HEK293 (cell line): ENCODE measurements around the gene GNB5.

Source experiments
- CTCF ChIA-PET: fragments of 350-600 bp; formaldehyde crosslinking; extraction: SDS; loops from one replicate; lab custom pipeline; 2021; ENCODE audit warnings: antibody characterized with exemption; lab: Yijun Ruan, JAX
- POLR2A ChIA-PET: fragments of 300-600 bp; formaldehyde crosslinking; extraction: SDS; loops from one replicate; lab custom pipeline; 2020; ENCODE audit warnings: antibody characterized with exemption, inconsistent platforms; lab: Yijun Ruan, JAX
- H3K27ac ChIP-seq: fragments of 200-500 bp; sonication (Bioruptor generic); 2 replicates; pipeline ENCODE4 v1.5.1; 2014; ENCODE audit warnings: low read depth, low read length, control low read depth, inconsistent platforms; ENCODE audit errors: extremely low read depth
- H3K36me3 ChIP-seq, 2 experiments: fragments of 200-500 bp in 1 of 2; sonication (Bioruptor generic) in 1 of 2; 1 replicate in 1 of 2; 2 replicates in 1 of 2; pipeline ENCODE4 v1.5.1; 2014 to 2017; ENCODE audit warnings: inconsistent platforms in 2 of 2, low read length in 2 of 2; ENCODE audit not compliant: control insufficient read depth in 2 of 2, insufficient read depth in 1 of 2
- H3K4me1 ChIP-seq: fragments of 200-500 bp; sonication (Bioruptor generic); 2 replicates; pipeline ENCODE4 v1.5.1; 2014; ENCODE audit warnings: mild to moderate bottlenecking, low read length, inconsistent platforms; ENCODE audit not compliant: control insufficient read depth, insufficient read depth
- H3K4me3 ChIP-seq: 2 replicates; pipeline ENCODE4 v1.5.1; 2011; ENCODE audit warnings: low read depth, mild to moderate bottlenecking, control low read depth, low read length, moderate library complexity
- H3K9me3 ChIP-seq: fragments of 200-500 bp; sonication (Bioruptor generic); 2 replicates; pipeline ENCODE4 v1.5.1; 2014; ENCODE audit warnings: low read depth, low read length, inconsistent platforms; ENCODE audit not compliant: control insufficient read depth, insufficient read depth
- MEIS1 ChIP-seq: sonication (generic); formaldehyde crosslinking; IDR thresholded peaks from 2 replicates; pipeline ENCODE4 v1.8.1; 2022; ENCODE audit warnings: missing genetic modification reagents, mild to moderate bottlenecking, borderline replicate concordance
- PBX3 ChIP-seq: sonication (generic); formaldehyde crosslinking; IDR thresholded peaks from 2 replicates; pipeline ENCODE4 v1.8.1; 2022; ENCODE audit warnings: mild to moderate bottlenecking, moderate library complexity, missing genetic modification reagents
- PRDM2 ChIP-seq: fragments of 450-650 bp; formaldehyde crosslinking; IDR thresholded peaks from 2 replicates; pipeline ENCODE4 v1.5.1; 2016; ENCODE audit warnings: missing biosample characterization, missing genetic modification characterization, borderline replicate concordance
- SP3 ChIP-seq: fragments of 450-650 bp; formaldehyde crosslinking; IDR thresholded peaks from 2 replicates; pipeline ENCODE4 v1.5.1; 2016; ENCODE audit warnings: missing biosample characterization, missing genetic modification characterization
- ZBTB1 ChIP-seq: fragments of 450-650 bp; formaldehyde crosslinking; IDR thresholded peaks from 2 replicates; pipeline ENCODE4 v1.5.1; 2016; ENCODE audit warnings: missing biosample characterization, missing genetic modification characterization
- ZNF112 ChIP-seq: fragments of 450-650 bp; formaldehyde crosslinking; IDR thresholded peaks from 2 replicates; pipeline ENCODE4 v1.5.0; 2017; ENCODE audit warnings: missing biosample characterization, missing genetic modification characterization
- ZNF133 ChIP-seq: fragments of 450-650 bp; formaldehyde crosslinking; IDR thresholded peaks from 2 replicates; pipeline ENCODE4 v1.5.1; 2016; ENCODE audit warnings: missing biosample characterization, missing genetic modification characterization
- ZNF138 ChIP-seq: fragments of 450-650 bp; formaldehyde crosslinking; IDR thresholded peaks from 2 replicates; pipeline ENCODE4 v1.5.1; 2016; ENCODE audit warnings: missing biosample characterization, missing genetic modification characterization, borderline replicate concordance
- ZNF146 ChIP-seq: fragments of 450-650 bp; formaldehyde crosslinking; IDR thresholded peaks from 2 replicates; pipeline ENCODE4 v1.5.1; 2016; ENCODE audit warnings: missing biosample characterization, missing genetic modification characterization
- ZNF155 ChIP-seq: fragments of 450-650 bp; formaldehyde crosslinking; IDR thresholded peaks from 2 replicates; pipeline ENCODE4 v1.5.1; 2016; ENCODE audit warnings: missing biosample characterization, missing genetic modification characterization
- ZNF184 ChIP-seq: fragments of 450-650 bp; IDR thresholded peaks from 2 replicates; pipeline ENCODE4 v1.5.1; 2018; ENCODE audit warnings: missing biosample characterization, mild to moderate bottlenecking, missing genetic modification characterization
- ZNF26 ChIP-seq: fragments of 450-650 bp; formaldehyde crosslinking; IDR thresholded peaks from 2 replicates; pipeline ENCODE4 v1.5.1; 2016; ENCODE audit warnings: missing biosample characterization, missing genetic modification characterization
- ZNF266 ChIP-seq: fragments of 450-650 bp; formaldehyde crosslinking; IDR thresholded peaks from 2 replicates; pipeline ENCODE4 v1.5.1; 2016; ENCODE audit warnings: missing biosample characterization, missing genetic modification characterization, low read depth
- ZNF426 ChIP-seq: fragments of 450-650 bp; formaldehyde crosslinking; IDR thresholded peaks from 2 replicates; pipeline ENCODE4 v1.5.1; 2017; ENCODE audit warnings: missing biosample characterization, missing genetic modification characterization, mild to moderate bottlenecking, inconsistent platforms, moderate library complexity
- ZNF449 ChIP-seq: fragments of 450-650 bp; formaldehyde crosslinking; IDR thresholded peaks from 2 replicates; pipeline ENCODE4 v1.5.1; 2017; ENCODE audit warnings: missing biosample characterization, mild to moderate bottlenecking, missing genetic modification characterization, moderate library complexity
- ZNF692 ChIP-seq: fragments of 450-650 bp; formaldehyde crosslinking; IDR thresholded peaks from 2 replicates; pipeline ENCODE4 v1.5.1; 2016; ENCODE audit warnings: missing biosample characterization, missing genetic modification characterization
- ZNF792 ChIP-seq: fragments of 450-650 bp; formaldehyde crosslinking; IDR thresholded peaks from 2 replicates; pipeline ENCODE4 v1.5.1; 2016; ENCODE audit warnings: missing biosample characterization, missing genetic modification characterization
- ZSCAN23 ChIP-seq: fragments of 450-650 bp; formaldehyde crosslinking; IDR thresholded peaks from 2 replicates; pipeline ENCODE4 v1.5.1; 2016; ENCODE audit warnings: missing biosample characterization, missing genetic modification characterization

Gene GNB5

GRCh38 chr15:52204657-52205056 is 13.5 kb upstream of the GNB5 start (continued):
- no peak for TF ChIP-seq ZNF449 (tag by site-specific recombination)
- TF ChIP-seq ZNF692 (tag by site-specific recombination): no peak
- no peak for TF ChIP-seq PRDM2 (tag by site-specific recombination)
- TF ChIP-seq ZNF266 (tag by site-specific recombination): no peak
- TF ChIP-seq PBX3 (CRISPR knock-in tag): no peak
- no peak for TF ChIP-seq ZBTB1
- no peak for TF ChIP-seq ZNF184

- TF ChIP-seq MEIS1 (CRISPR knock-in tag): no peak
- no peak for TF ChIP-seq ZNF133 (tag by site-specific recombination)
- no peak for TF ChIP-seq ZBTB1
- TF ChIP-seq ZNF426 (tag by site-specific recombination): no peak
- no peak for TF ChIP-seq ZNF26 (tag by site-specific recombination)
- no peak for TF ChIP-seq ZNF184
- no peak for TF ChIP-seq ZNF792 (tag by site-specific recombination)
- no peak for TF ChIP-seq ZSCAN23
- TF ChIP-seq ZNF138: no peak
- TF ChIP-seq ZNF146 (tag by site-specific recombination): no peak
- no peak for TF ChIP-seq ZNF112 (tag by site-specific recombination)
- TF ChIP-seq SP3 (tag by site-specific recombination): no peak
- TF ChIP-seq ZNF266 (tag by site-specific recombination): no peak
- TF ChIP-seq ZNF155: no peak
- H3K9me3 ChIP-seq: no peaks in the 10 kb centered on the region
- H3K27ac ChIP-seq: no peak overlapping the region
- no peak overlapping the region for H3K4me3 ChIP-seq
- H3K4me1 ChIP-seq: no peaks in the 10 kb centered on the region
- ChIA-PET CTCF (interaction anchor here (1.2 kb wide), 1 partner anchor 16 kb away, joined by 3 read pairs; no protein-coding TSS in a partner anchor), POLR2A (interaction anchor here (0.6 kb wide), 1 partner anchor 84 kb away, joined by 3 read pairs; no protein-coding TSS in a partner anchor)
- H3K36me3 ChIP-seq: peaks cover 5 to 30% of the 10 kb centered on the region in 2 experiments
These were observed 9.7 kb upstream of the GNB5 start for GRCh38 chr15:52200831-52201365.
